Measurements from ENCODE around the gene COL1A2. TPM values are rescaled to one million over a fixed set of nuclear protein-coding genes. Genes with fewer than 3 reads are reported as not detected.
A peak's percentile ranks its signal among the peaks of the same experiment; 100 is the strongest.

Gene COL1A2
- total RNA-seq, 4 donors from 2014 or later = 59.1 to 10,885 (median 259) TPM

- TF ChIP-seq POLR2A (IDR thresholded peaks at IDR 0.05) (no peak), CTCF (IDR thresholded peaks at IDR 0.05) (no peak)
- Histone ChIP-seq H3K9me3 (no peaks in the 10 kb centered on the region), H3K27ac (peak overlapping the region in 1 of 2 donors; percentile 95), H3K36me3 (no peaks in the 10 kb centered on the region), H3K4me1 (peaks cover 0 to 5% of the 10 kb centered on the region in 2 donors), H3K4me3 (no peak overlapping the region), H3K27me3 (no peaks in the 10 kb centered on the region)
- intact Hi-C loops (cut with DNase I; ENCODE audit: low total_unique reads) = no loop called here
- DNase-seq = no peak
Observed at GRCh38 chr7:94378356-94378755, 16.3 kb upstream of the COL1A2 start.

- TF ChIP-seq CTCF (IDR thresholded peaks at IDR 0.05) (no peak), POLR2A (IDR thresholded peaks at IDR 0.05) (no peak)
- Histone ChIP-seq H3K4me3 (no peak overlapping the region), H3K27me3 (no peaks in the 10 kb centered on the region), H3K4me1 (peaks cover 0 to 5% of the 10 kb centered on the region in 2 donors), H3K36me3 (no peaks in the 10 kb centered on the region), H3K27ac (no peak overlapping the region), H3K9me3 (no peaks in the 10 kb centered on the region)
- intact Hi-C loops (cut with DNase I; ENCODE audit: low total_unique reads) = no loop called here
- no peak for DNase-seq
Observed at GRCh38 chr7:94380264-94380663, 14.4 kb upstream of the COL1A2 start.

- H3K4me1 ChIP-seq = no peaks in the 10 kb centered on the region
- H3K36me3 ChIP-seq = no peaks in the 10 kb centered on the region
- no peaks in the 10 kb centered on the region for H3K9me3 ChIP-seq
- H3K27ac ChIP-seq = no peak overlapping the region
- no peak for DNase-seq
- H3K27me3 ChIP-seq = no peaks in the 10 kb centered on the region
- intact Hi-C loops (cut with DNase I; ENCODE audit: low total_unique reads) = no loop called here
- no peak overlapping the region for H3K4me3 ChIP-seq
- no peak for TF ChIP-seq POLR2A (IDR thresholded peaks at IDR 0.05)
- no peak for TF ChIP-seq CTCF (IDR thresholded peaks at IDR 0.05)
Observed at GRCh38 chr7:94382132-94382531, 12.6 kb upstream of the COL1A2 start.

GRCh38 chr7:94382746-94383145 is 11.9 kb upstream of the COL1A2 start:
- DNase-seq = no peak
- H3K27ac ChIP-seq = no peak overlapping the region
- intact Hi-C loops (cut with DNase I; ENCODE audit: low total_unique reads) = no loop called here
- H3K27me3 ChIP-seq = no peaks in the 10 kb centered on the region
- H3K36me3 ChIP-seq = no peaks in the 10 kb centered on the region
- no peaks in the 10 kb centered on the region for H3K9me3 ChIP-seq
- no peaks in the 10 kb centered on the region for H3K4me1 ChIP-seq
- H3K4me3 ChIP-seq = no peak overlapping the region
- TF ChIP-seq POLR2A (IDR thresholded peaks at IDR 0.05) (no peak), CTCF (IDR thresholded peaks at IDR 0.05) (no peak)

GRCh38 chr7:94384315-94384714 is 10.4 kb upstream of the COL1A2 start:
- Histone ChIP-seq H3K27ac (no peak overlapping the region), H3K9me3 (no peaks in the 10 kb centered on the region), H3K36me3 (no peaks in the 10 kb centered on the region), H3K4me1 (no peaks in the 10 kb centered on the region), H3K4me3 (no peak overlapping the region), H3K27me3 (no peaks in the 10 kb centered on the region)
- intact Hi-C loops (cut with DNase I; ENCODE audit: low total_unique reads) = no loop called here
- DNase-seq = no peak
- TF ChIP-seq POLR2A (IDR thresholded peaks at IDR 0.05) (no peak), CTCF (IDR thresholded peaks at IDR 0.05) (no peak)
